ENCODE results near the gene MFNG.

- TF ChIP-seq POLR2A (IDR thresholded peaks at IDR 0.05; ENCODE audit: low read depth): no peak
- no peak for TF ChIP-seq CTCF (IDR thresholded peaks at IDR 0.05)
- TF ChIP-seq POLR2AphosphoS5 (IDR thresholded peaks at IDR 0.05): no peak
- no peak for TF ChIP-seq EP300 (IDR thresholded peaks at IDR 0.05)
These were observed 10.9 kb upstream of the MFNG start for GRCh38 chr22:37497062-37497599.
